Uterus (tissue), 4 donors: ENCODE data around the gene FBXO46. TPM values are rescaled to one million over a fixed set of nuclear protein-coding genes. Genes with fewer than 3 reads are reported as not detected.
"Not testable (repeated sequence)": the region's sequence is repeated elsewhere in the genome, so short reads cannot be mapped to it uniquely, and the experiment has no call there.

ENCODE experiments used
- DNase-seq, 2 donors: peaks; one replicate each; pipeline ENCODE4 v3.0.0-alpha.2; 2019 to 2020
- H3K27ac ChIP-seq, 2 donors: fragments of 200-600 bp; sonication (generic); 1 replicate in 1 of 2; 2 replicates in 1 of 2; pipeline ENCODE4 v1.5.1; 2016 to 2018
- H3K27me3 ChIP-seq, 2 donors: fragments of 200-600 bp; sonication (generic); one replicate each; pipeline ENCODE4 v1.5.1; 2018 to 2019; ENCODE audit warnings: control low read depth in 1 of 2
- H3K36me3 ChIP-seq, 2 donors: fragments of 200-600 bp; sonication (generic); one replicate each; pipeline ENCODE4 v1.5.1; 2019; ENCODE audit warnings: control low read depth in 1 of 2
- H3K4me1 ChIP-seq, 2 donors: fragments of 200-600 bp; sonication (generic); one replicate each; pipeline ENCODE4 v1.5.1; 2018 to 2019; ENCODE audit warnings: control low read depth in 1 of 2
- H3K4me3 ChIP-seq, 2 donors: fragments of 200-600 bp; sonication (generic); 1 replicate in 1 of 2; 2 replicates in 1 of 2; pipeline ENCODE4 v1.5.1; 2018 to 2019; ENCODE audit warnings: mild to moderate bottlenecking in 1 of 2
- H3K9me3 ChIP-seq, 2 donors: fragments of 200-600 bp; sonication (generic); one replicate each; pipeline ENCODE4 v1.5.1; 2019; ENCODE audit warnings: control low read depth in 1 of 2
- POLR2A ChIP-seq, 2 donors: fragments of 450-650 bp; IDR thresholded peaks; one replicate each; pipeline ENCODE4 v1.6.1; 2016; ENCODE audit warnings: antibody characterized with exemption in 2 of 2, mild to moderate bottlenecking in 1 of 2, moderate library complexity in 1 of 2
- intact Hi-C: fragments of 100-400 bp; cut with DNase I; formaldehyde crosslinking; loops from one replicate; pipeline ENCODE4 v1.15.1; 2023; ENCODE audit warnings: low total_unique reads
- total RNA-seq, 4 donors: library from RNA; depleted of rRNA in 3 of 4; stranded (reverse); fragments of >200 nt in 3 of 4; gene quantifications; one replicate each; pipeline versions ENCODE4 v1.1.0 to v1.2.4, GENCODE V29; 2014 to 2023
- TF ChIP-seq, protein P1 (sequence below), 4 experiments: fragments of 200-600 bp in 2 of 4; fragments of 450-650 bp in 2 of 4; sonication (generic) in 2 of 4; IDR thresholded peaks; one replicate each; pipeline ENCODE4 v1.5.1; 2016 to 2019; ENCODE audit warnings: antibody characterized with exemption in 4 of 4, mild to moderate bottlenecking in 2 of 4, moderate library complexity in 1 of 4
- donor health status: DM: yes; HTN: yes; CAD: no.

Gene FBXO46
- total RNA-seq, 4 donors from 2014 or later, result 7.0 to 36.1 (median 15.2) TPM

DNA sequence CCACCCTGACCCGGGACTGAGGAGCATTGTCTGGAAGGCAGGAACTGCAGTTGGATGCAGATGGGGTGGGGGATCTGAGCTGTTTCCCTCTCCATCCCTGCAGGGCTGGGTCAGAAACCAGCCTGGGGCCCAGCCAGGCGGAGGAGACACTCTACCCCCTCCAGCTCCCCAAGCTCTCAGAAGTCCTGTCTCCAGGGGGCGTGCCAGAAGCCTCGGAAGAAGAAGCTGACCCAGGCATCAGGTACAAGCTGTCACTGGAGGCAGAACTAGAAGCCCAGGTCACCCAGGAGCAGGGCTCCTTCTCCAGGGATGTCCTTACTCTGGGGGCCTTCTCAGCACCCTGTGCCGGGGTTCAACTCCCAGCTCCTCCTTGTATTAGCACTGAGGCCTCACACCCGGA is 22.9 kb upstream of the FBXO46 start:
- H3K9me3 ChIP-seq, result no peaks in the 10 kb centered on the region
- H3K27ac ChIP-seq, result no peak overlapping the region
- no peak for DNase-seq
- H3K4me3 ChIP-seq, result no peak overlapping the region
- no peaks in the 10 kb centered on the region for H3K4me1 ChIP-seq
- no peaks in the 10 kb centered on the region for H3K27me3 ChIP-seq
- intact Hi-C loops, result no loop called here
- H3K36me3 ChIP-seq, result no peaks in the 10 kb centered on the region
- no peak for TF ChIP-seq POLR2A (IDR thresholded peaks at IDR 0.05)
- TF ChIP-seq, protein P1, sequence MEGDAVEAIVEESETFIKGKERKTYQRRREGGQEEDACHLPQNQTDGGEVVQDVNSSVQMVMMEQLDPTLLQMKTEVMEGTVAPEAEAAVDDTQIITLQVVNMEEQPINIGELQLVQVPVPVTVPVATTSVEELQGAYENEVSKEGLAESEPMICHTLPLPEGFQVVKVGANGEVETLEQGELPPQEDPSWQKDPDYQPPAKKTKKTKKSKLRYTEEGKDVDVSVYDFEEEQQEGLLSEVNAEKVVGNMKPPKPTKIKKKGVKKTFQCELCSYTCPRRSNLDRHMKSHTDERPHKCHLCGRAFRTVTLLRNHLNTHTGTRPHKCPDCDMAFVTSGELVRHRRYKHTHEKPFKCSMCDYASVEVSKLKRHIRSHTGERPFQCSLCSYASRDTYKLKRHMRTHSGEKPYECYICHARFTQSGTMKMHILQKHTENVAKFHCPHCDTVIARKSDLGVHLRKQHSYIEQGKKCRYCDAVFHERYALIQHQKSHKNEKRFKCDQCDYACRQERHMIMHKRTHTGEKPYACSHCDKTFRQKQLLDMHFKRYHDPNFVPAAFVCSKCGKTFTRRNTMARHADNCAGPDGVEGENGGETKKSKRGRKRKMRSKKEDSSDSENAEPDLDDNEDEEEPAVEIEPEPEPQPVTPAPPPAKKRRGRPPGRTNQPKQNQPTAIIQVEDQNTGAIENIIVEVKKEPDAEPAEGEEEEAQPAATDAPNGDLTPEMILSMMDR (IDR thresholded peaks at IDR 0.05), result no peak

DNA sequence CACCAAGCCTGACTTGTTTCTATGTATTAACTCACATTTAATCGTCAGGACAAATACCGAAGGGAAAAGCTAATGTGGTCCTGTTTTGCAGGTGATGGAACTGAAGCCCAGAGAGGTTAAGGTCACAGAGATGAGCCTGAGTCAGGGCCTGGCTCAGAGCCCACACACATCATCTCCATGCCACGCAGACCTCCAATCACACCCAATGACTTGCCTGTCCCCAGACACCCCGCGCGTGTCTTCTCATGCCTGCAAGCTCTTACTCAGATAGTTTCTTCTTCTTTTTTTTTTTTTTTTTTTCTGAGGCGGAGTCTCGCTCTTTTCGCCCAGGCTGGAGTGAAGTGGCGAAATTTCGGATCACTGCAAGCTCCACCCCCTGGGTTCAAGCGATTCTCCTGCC is 21.9 kb upstream of the FBXO46 start:
- no peak for TF ChIP-seq POLR2A (IDR thresholded peaks at IDR 0.05)
- TF ChIP-seq, protein P1 (IDR thresholded peaks at IDR 0.05), result no peak
- no peaks in the 10 kb centered on the region for H3K9me3 ChIP-seq
- no peaks in the 10 kb centered on the region for H3K36me3 ChIP-seq
- H3K4me1 ChIP-seq, result no peaks in the 10 kb centered on the region
- intact Hi-C loops, result no loop called here
- DNase-seq, result no peak
- no peak overlapping the region for H3K27ac ChIP-seq
- no peak overlapping the region for H3K4me3 ChIP-seq
- H3K27me3 ChIP-seq, result no peaks in the 10 kb centered on the region

DNA sequence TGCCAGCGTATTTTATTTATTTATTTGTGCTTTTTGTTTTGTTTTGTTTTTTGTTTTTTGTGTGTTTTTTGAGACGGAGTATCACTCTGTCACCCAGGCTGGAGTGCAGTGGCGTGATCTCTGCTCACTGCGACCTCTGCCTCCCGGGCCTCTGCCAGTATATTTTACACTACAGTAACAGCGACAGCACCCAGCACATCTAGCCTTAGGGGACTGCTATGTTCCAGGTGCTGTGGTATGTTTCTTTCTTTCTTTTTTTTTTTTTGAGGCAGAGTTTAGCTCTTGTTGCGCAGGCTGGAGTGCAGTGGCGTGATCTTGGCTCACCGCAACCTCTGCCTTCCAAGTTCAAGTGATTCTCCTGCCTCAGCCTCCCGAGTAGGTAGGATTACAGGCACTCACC is 20.8 kb upstream of the FBXO46 start:
- H3K27ac ChIP-seq, H3K4me1 ChIP-seq, DNase-seq, H3K36me3 ChIP-seq, H3K4me3 ChIP-seq, H3K27me3 ChIP-seq, intact Hi-C loops, H3K9me3 ChIP-seq: not testable (repeated sequence)

DNA sequence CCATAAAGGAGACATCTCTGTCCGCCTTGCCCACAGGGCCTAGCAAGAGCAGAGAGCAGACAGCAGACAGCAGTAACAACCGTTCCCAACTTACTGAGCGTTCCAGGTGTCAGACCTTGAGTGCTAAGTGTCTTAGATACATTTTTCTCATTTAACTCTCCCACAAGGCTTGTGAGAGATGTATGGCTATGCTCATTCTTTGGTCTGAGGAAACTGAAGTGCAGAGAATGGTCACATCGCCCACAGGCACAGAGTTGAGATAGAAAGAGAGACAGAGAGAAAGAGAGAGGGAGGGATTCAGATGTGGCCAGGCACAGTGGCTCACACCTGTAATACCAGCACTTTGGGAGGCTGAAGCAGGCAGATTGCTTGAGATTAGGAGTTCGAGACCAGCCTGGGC is 16.8 kb upstream of the FBXO46 start:
- no peak for DNase-seq
- TF ChIP-seq POLR2A (IDR thresholded peaks at IDR 0.05), result no peak
- TF ChIP-seq, protein P1 (IDR thresholded peaks at IDR 0.05), result no peak
- no peak overlapping the region for H3K4me3 ChIP-seq
- no peak overlapping the region for H3K27ac ChIP-seq
- H3K27me3 ChIP-seq, result no peaks in the 10 kb centered on the region
- intact Hi-C loops, result no loop called here
- no peaks in the 10 kb centered on the region for H3K4me1 ChIP-seq
- H3K9me3 ChIP-seq, result no peaks in the 10 kb centered on the region
- H3K36me3 ChIP-seq, result no peaks in the 10 kb centered on the region

DNA sequence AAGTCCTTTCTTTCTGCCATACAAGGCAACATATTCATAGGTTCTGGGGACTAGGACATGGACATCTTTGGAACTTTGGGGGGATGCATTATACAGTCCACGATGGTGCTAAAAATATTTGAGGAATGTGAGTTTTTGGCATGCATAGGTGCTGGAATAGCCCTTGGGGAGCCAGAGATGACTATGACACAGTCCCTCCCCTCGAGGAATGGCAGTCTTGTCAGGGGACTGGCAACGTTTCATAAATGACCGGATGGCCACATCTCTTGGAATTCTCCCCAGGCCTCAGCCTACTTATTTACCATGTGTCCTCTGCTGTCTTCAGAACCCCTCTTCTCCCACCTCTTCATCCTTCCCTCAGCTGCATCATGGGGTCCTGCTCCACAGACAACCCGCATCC is 16.2 kb upstream of the FBXO46 start:
- Histone ChIP-seq H3K27me3 (no peaks in the 10 kb centered on the region), H3K27ac (no peak overlapping the region), H3K9me3 (no peaks in the 10 kb centered on the region), H3K4me1 (no peaks in the 10 kb centered on the region), H3K36me3 (no peaks in the 10 kb centered on the region), H3K4me3 (no peak overlapping the region)
- TF ChIP-seq POLR2A (IDR thresholded peaks at IDR 0.05), result no peak
- TF ChIP-seq, protein P1 (IDR thresholded peaks at IDR 0.05), result no peak
- intact Hi-C loops, result no loop called here
- DNase-seq, result no peak

DNA sequence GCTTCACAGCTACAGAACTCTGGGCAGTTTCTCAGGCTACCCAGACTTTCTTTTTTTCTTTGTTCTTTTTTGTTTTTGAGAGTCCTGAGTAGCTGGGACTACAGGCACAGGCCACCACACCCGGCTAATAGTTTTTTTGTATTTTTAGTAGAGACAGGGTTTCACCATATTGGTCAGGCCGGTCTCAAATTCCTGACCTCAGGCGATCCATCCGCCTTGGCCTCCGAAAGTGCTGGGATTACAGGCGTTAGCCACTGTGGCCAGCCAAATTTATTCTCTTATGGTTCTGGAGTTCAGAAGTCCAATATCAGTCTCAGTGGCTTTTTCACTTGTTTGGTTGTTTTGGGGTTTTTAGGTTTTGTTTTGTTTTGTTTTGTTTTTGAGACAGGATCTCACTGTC is 14.9 kb upstream of the FBXO46 start:
- H3K27ac ChIP-seq, result no peak overlapping the region

More for the DNA sequence above, 14.9 kb upstream of the FBXO46 start:
- TF ChIP-seq POLR2A (IDR thresholded peaks at IDR 0.05), result no peak
- TF ChIP-seq, protein P1 (IDR thresholded peaks at IDR 0.05), result no peak
- no peaks in the 10 kb centered on the region for H3K27me3 ChIP-seq
- no peak for DNase-seq
- intact Hi-C loops, result no loop called here
- H3K9me3 ChIP-seq, result no peaks in the 10 kb centered on the region
- H3K4me3 ChIP-seq, result no peak overlapping the region
- H3K36me3 ChIP-seq, result no peaks in the 10 kb centered on the region
- no peaks in the 10 kb centered on the region for H3K4me1 ChIP-seq
